ENCODE results near the gene UBE3D.
"Not testable (repeated sequence)": the region's sequence is repeated elsewhere in the genome, so short reads cannot be mapped to it uniquely, and the experiment has no call there.

Gene UBE3D

GRCh38 chr6:83053678-83054077 lies 12.0 kb downstream of the UBE3D start:
- DNase-seq = no peak

DNA sequence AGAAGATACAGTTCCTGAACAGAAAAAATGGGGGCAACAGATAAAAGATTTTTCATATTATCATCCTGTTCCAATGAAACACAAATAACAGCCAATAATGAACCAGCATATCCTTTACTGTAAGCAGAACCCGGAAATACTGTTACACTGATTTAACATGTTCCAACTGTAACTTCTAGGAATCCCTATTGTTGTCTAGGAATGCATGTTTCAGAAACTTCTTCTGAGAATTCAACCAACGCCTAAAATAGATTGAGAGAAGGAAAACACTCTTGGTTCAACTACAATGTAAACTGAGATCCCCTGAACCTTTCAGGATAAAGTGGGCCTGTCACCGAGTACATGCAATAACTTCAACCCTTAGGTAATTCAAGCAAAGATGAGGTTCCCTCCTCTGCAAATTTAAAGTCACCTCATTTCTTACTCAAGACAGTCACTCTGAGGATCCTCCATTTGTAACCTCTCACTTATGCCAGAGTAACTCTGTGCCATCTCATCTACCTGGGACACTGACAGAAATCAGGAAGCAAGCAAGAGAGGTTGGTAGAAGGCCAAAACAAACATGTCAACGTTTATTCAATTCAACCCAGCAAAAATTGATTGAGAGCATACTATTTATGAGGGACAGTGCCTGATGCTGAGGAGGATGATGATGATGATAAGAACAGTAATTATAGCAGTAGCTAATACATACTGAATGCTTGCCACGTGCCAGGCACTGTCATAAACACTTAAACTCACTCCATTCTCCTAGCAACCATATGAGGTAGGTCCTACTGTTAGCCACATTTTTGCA lies 14.1 kb downstream of the UBE3D start:
- no peak for DNase-seq

DNA sequence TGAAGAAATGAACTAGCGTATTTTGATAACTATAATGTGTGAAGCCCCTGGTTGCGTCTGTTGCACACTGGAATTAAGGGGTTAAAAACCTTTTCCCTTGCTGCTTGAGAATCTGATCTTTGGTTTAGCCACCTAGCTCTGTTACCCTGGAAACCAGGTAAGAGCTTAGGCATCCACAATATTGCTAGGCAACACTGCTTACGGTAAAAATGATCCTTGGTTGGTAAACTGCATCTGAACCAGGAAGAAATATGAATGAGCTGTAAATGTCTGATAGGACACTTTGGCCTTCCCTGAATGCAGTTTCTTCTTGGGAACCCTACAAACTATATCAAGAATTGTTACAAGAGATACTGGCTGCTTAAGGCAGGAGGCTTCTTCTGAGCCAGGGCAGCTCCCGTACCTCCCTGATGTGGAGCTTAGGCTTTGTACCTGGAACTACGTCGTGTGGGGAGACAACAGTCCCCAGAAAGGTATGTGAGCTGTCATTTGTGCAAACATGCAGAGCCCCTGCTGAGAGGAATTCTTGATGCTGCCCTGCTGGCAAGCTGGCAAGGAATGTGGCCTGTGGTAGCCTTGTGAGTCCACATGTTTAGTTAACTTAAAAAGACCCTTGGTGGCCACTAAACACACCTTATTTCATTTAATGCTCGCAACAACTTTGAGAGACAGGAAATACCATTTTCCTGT lies 18.4 kb downstream of the UBE3D start:
- DNase-seq = no peak

GRCh38 chr6:83044091-83044768 lies 21.4 kb downstream of the UBE3D start:
- no peak for DNase-seq

DNA sequence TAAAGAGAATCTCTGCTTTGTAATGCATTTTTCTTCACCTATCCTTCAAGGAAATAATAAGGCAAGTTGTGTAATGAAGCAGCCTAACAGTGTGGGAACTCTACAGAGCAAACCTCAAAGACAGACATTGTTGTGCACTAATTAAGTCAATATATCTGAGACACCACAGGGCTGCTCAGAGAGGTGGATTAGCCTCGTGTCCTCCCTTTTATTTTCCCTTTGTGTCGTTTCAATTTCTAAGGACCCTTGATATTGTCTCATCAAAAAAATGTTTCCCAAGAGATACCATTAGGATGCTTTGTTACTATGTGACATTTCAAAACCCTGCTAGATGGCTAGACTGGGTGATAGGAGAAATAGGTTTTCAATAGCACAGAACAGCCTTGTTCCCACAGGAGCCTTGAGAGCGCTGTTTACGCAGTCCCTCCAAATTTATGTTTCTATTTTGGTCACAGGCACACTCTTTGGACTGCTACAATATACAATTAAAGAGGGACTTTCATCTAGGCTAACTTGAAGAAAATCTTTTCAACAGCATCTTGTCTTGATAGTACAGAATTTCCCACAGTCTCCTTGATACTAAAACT lies 23.1 kb downstream of the UBE3D start:
- DNase-seq = no peak

GRCh38 chr6:83038246-83038645 lies 27.4 kb downstream of the UBE3D start:
- DNase-seq = no peak

- no peak for DNase-seq
These were observed 34.0 kb downstream of the UBE3D start for GRCh38 chr6:83031689-83032088.

GRCh38 chr6:83019741-83020140 lies 45.9 kb downstream of the UBE3D start:
- DNase-seq = no peak

DNA sequence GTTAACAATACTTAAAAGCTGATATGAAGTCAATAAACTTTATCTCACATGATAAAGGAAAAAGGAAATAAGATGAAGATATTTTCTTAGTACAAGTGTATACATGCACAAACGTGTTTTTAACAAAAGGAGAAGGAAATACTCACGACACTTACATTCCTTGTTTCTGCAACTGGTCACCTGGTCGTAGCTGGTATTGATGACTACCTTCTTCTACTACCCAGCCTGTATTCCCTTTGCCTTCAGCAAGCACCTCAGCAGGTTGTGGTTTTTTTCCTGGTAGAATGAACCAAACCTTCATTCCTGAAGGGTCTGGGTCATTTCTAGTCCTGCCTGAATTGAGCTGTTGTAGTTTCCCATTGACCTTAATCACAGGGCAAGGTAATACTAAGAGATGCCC lies 54.5 kb downstream of the UBE3D start:
- not testable (repeated sequence) for DNase-seq

DNA sequence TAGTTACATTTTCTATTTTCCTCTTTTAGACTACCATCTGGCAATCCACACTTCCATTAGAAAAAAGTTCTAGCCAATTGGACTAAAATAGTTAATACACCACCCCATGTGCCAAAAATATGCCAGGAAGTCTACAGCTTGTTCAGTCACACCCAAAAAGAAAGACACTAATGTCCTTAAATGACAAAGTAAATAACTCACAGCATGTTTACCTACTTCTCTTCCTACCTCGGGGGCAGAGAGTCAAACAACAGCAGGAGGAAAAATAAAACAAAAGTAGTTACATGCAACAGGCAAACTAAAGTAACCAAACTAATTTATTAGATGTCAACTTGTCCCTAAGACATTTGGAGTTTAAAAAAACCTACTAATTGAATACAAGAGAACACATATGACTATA lies 57.0 kb downstream of the UBE3D start:
- no peak for DNase-seq

DNA sequence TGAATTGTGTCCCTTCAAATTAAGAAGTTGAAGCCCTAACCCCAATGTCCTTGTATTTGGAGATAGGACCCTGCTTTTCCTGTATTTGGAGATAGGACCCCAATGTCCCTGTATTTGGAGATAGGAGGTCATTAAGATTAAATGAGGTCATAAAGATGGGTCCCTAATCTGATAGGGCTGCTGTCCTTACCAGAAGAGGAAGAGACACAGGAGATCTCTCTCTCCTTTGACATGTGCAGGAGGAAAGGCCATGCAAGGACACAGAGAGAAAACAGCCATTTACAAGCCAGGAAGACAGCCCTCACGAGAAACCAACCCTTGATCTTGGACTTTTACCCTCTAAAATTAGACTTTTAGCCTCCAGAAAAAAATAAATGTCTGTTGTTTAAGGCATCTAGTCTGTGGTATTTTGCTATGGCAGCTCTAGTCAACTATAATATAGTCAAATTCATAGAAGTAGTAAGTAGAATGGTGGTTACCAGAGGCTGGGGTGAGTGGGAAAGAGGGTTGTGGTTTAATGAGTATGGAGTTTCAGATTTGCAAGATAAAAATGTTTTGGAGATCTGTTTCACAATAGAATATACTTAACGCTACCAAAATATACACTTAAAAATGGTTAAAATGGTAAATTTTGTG lies 59.3 kb downstream of the UBE3D start:
- no peak for DNase-seq

- no peak for DNase-seq
These were observed 69.5 kb downstream of the UBE3D start for GRCh38 chr6:82996156-82996555.

- DNase-seq = no peak
These were observed 70.6 kb downstream of the UBE3D start for GRCh38 chr6:82995066-82995465.

- DNase-seq = no peak
These were observed 75.8 kb downstream of the UBE3D start for GRCh38 chr6:82989736-82990290.

DNA sequence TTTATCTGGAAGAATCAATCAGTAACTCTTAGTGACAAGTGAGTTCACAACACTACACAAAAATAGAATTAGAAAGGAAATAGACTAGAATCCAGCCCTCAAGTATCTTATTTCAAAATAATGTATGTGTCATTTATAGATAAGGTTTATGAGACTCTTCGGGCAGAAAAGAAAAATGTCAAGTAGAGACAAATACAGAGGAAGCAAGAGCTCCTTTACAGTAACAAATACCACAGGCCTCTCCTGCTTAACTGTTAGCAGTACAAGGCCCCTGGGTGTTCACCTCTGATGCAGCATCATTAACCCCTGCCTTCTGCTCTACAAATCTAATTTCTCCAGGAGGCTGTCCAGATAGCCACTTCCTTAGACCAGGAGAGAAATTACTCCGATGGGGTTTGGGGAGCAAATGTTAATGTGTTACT lies 76.7 kb downstream of the UBE3D start:
- DNase-seq = no peak

DNA sequence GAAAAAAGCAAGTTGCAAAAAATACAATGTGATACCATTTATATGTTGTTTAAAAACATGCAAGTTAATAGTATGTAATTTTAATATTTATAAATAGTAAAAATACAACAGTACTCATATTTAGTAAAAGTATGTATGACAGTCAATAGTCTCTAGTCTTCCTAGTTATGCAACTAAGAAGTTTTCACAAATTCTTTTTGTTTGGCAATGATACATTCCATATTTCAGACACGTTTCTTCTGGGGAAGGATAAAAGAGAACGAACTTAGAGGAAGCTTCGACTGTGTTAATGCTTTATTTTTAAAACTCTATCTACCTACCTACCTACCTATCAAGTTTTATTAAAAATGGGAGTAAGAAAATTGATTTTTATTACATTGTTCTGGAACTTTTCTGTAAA lies 77.7 kb downstream of the UBE3D start:
- DNase-seq = no peak

DNA sequence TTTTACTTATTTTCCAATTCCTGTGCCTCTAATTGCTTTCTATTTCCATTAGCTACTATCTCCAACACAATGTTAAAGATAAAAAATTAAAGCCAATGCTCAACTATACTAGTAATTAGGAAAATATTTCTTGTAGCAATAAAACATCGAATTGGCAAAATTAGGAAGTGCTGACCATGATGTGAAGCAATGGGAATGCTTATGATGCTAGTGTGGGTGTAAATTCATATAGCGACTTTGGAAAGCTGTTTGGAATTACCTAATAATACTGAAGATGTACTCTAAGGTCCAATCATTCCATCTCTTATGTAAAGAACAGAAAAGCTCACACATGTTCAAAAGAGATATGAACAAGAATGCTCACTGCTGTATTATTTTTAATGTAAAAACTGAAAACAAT lies 78.2 kb downstream of the UBE3D start:
- DNase-seq = no peak

DNA sequence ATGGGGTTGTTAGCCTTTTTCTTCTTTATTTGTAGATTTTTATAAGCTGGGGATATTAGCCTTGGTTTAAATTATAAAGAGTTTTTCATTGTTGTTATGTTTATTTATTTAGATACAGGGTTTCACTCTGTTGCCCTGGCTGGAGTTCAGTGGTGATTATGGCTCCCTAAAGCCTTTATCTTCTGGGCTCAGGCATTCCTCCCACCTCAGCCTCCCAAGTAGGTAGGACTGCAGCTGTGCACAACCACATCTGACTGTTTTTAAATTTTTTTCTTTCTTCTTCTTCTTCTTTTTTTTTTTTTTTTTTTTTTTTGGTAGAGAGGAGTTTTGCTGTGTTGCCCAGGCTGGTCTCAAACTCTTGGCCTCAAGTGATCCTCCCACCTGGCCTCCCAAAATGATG lies 80.9 kb downstream of the UBE3D start:
- DNase-seq = no peak

DNA sequence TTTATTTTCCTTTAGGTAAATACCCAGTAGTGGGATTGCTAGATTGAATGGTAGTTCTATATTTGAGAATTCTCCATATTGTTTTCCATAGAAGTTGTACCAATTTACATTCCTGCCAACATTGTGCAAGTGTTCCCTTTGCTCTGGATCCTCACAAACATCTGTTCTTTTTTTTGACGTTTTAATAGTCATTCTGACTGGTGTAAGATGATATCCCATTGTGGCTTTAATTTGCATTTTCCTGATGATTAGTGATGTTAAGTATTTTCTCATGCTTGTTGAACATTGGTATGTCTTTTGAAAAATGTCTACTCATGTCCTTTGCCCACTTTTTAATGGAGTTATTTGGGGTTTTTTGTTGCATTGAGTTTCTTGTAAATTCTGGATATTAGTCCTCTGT lies 85.6 kb downstream of the UBE3D start:
- no peak for DNase-seq

GRCh38 chr6:82979657-82980056 lies 86.0 kb downstream of the UBE3D start:
- DNase-seq = no peak

GRCh38 chr6:82978362-82978945 lies 87.2 kb downstream of the UBE3D start:
- no peak for DNase-seq

DNA sequence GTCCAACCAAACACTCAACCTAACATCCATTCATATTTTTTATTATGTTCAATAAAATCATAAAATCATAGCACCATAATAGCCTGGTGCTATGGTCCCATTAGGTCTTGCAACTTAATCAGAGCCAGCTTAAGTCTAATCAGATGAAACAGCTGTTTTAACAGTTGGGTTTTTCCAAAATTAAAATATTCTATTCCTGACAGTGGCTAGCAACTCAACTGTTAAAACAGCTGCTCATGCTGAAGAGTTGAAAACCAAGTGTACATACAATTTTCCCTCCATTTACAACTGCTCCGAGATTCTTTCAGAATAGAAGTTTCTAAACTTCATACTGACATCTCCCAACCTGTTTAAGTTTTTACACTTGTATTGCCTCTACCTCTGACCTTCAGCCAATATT lies 89.5 kb downstream of the UBE3D start:
- DNase-seq = no peak
